ENCODE data around the gene ARL6. TPM values are rescaled to one million over a fixed set of nuclear protein-coding genes. Genes with fewer than 3 reads are reported as not detected.
"Not testable (repeated sequence)": the region's sequence is repeated elsewhere in the genome, so short reads cannot be mapped to it uniquely, and the experiment has no call there.

ARL6 gene
- total and polyA plus RNA-seq, 5 donors from 2014 or later: 1.7 to 3.2 (median 2.8) TPM

- no peak for ATAC-seq (ENCODE audit: low read depth in 2 of 2)
- H3K9me3 Mint-ChIP-seq: no peaks in the 10 kb centered on the region
- H3K27me3 ChIP-seq (ENCODE audit: control insufficient read depth, insufficient read depth, low read length): no peaks in the 10 kb centered on the region
- no peaks in the 10 kb centered on the region for H3K4me1 ChIP-seq (ENCODE audit: control insufficient read depth, insufficient read depth, low read length, poor library complexity, severe bottlenecking)
- H3K36me3 ChIP-seq (ENCODE audit: control insufficient read depth, insufficient read depth, low read length): no peaks in the 10 kb centered on the region
- peaks cover 4 to 7% (median 6%) of the 10 kb centered on the region in 4 donors for H3K4me1 Mint-ChIP-seq
- H3K27ac Mint-ChIP-seq: no peak overlapping the region
- H3K36me3 Mint-ChIP-seq: no peaks in the 10 kb centered on the region
- no peak for DNase-seq
- peaks cover 25% of the 10 kb centered on the region for H3K27me3 Mint-ChIP-seq
- no peak overlapping the region for H3K27ac ChIP-seq (ENCODE audit: insufficient read depth, low read length, poor library complexity, severe bottlenecking)
- no peak overlapping the region for H3K4me3 ChIP-seq (ENCODE audit: low read depth, low read length)
- no peak overlapping the region for H3K4me3 Mint-ChIP-seq
- H3K9me3 ChIP-seq (ENCODE audit: control insufficient read depth in 2 of 2, low read length in 2 of 2): no peaks in the 10 kb centered on the region
Measured at GRCh38 chr3:97831140-97831539, 66.6 kb downstream of the ARL6 start.

GRCh38 chr3:97833184-97833583, 68.6 kb downstream of the ARL6 start:
- H3K4me3 ChIP-seq (ENCODE audit: low read depth, low read length); H3K4me1 ChIP-seq (ENCODE audit: control insufficient read depth, insufficient read depth, low read length, poor library complexity, severe bottlenecking); H3K9me3 Mint-ChIP-seq; H3K36me3 ChIP-seq (ENCODE audit: control insufficient read depth, insufficient read depth, low read length); ATAC-seq (ENCODE audit: low read depth in 2 of 2); H3K9me3 ChIP-seq (ENCODE audit: control insufficient read depth in 2 of 2, low read length in 2 of 2); H3K4me1 Mint-ChIP-seq; H3K27ac Mint-ChIP-seq; H3K27ac ChIP-seq (ENCODE audit: insufficient read depth, low read length, poor library complexity, severe bottlenecking); DNase-seq; H3K27me3 ChIP-seq (ENCODE audit: control insufficient read depth, insufficient read depth, low read length); H3K36me3 Mint-ChIP-seq; H3K4me3 Mint-ChIP-seq: not testable (repeated sequence)
- H3K27me3 Mint-ChIP-seq: peaks cover 19% of the 10 kb centered on the region

DNA sequence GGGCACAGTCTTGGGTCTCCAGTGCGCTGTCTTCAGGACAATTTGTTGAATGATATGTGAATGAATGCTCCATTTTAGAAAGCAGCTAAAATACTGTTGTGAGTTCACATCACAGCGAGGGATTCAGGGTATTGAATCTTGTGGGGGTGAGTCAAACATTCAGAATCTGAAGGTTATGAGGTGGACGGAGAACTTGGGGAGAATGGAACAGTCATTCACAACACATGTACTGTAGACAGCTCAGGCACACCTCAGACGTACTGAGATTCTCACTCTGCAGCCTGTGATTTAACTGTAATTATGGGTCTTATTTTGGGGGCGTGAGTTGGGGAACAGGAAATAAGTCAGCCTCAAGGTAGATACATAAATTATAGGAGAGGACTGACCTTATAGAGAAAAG, 71.2 kb downstream of the ARL6 start:
- Mint-ChIP-seq H3K4me1 (peaks cover 0 to 4% (median 0%) of the 10 kb centered on the region in 4 donors), H3K27me3 (peaks cover 6% of the 10 kb centered on the region), H3K4me3 (no peak overlapping the region), H3K27ac (no peak overlapping the region), H3K36me3 (no peaks in the 10 kb centered on the region), H3K9me3 (no peaks in the 10 kb centered on the region)
- DNase-seq (no peak), ATAC-seq (ENCODE audit: low read depth in 2 of 2) (no peak)
- H3K9me3 ChIP-seq (ENCODE audit: control insufficient read depth in 2 of 2, low read length in 2 of 2): no peaks in the 10 kb centered on the region
- no peaks in the 10 kb centered on the region for H3K4me1 ChIP-seq (ENCODE audit: control insufficient read depth, insufficient read depth, low read length, poor library complexity, severe bottlenecking)
- no peaks in the 10 kb centered on the region for H3K27me3 ChIP-seq (ENCODE audit: control insufficient read depth, insufficient read depth, low read length)
- H3K36me3 ChIP-seq (ENCODE audit: control insufficient read depth, insufficient read depth, low read length): no peaks in the 10 kb centered on the region
- no peak overlapping the region for H3K27ac ChIP-seq (ENCODE audit: insufficient read depth, low read length, poor library complexity, severe bottlenecking)
- no peak overlapping the region for H3K4me3 ChIP-seq (ENCODE audit: low read depth, low read length)

- Mint-ChIP-seq H3K27me3 (no peaks in the 10 kb centered on the region), H3K9me3 (no peaks in the 10 kb centered on the region)
- no peaks in the 10 kb centered on the region for H3K4me1 ChIP-seq (ENCODE audit: control insufficient read depth, insufficient read depth, low read length, poor library complexity, severe bottlenecking)
Measured at GRCh38 chr3:97838393-97838792, 73.8 kb downstream of the ARL6 start.

DNA sequence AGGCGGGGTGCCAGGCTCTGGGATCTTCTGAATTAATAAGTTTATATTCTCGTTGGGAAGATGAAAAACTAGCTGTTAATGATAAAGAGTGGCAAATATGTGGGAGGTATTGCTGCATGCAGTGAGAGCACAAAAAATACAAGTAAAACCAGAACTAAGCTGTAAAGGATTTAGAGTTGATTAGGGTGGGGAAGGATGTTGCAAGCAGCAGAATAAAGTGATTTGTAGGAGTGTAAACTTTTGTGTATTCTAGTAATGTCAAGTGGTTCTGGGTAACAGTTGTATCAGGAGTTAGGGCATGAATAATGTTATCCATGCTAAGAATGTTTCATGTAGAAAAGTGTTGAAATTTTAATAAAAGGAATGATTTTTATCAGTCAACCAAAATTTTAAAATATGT, 75.4 kb downstream of the ARL6 start:
- H3K4me3 Mint-ChIP-seq: no peak overlapping the region
- no peak overlapping the region for H3K27ac Mint-ChIP-seq
- peaks cover 0 to 1% (median 0%) of the 10 kb centered on the region in 7 donors for H3K9me3 Mint-ChIP-seq
- no peaks in the 10 kb centered on the region for H3K4me1 ChIP-seq (ENCODE audit: control insufficient read depth, insufficient read depth, low read length, poor library complexity, severe bottlenecking)
- no peaks in the 10 kb centered on the region for H3K27me3 ChIP-seq (ENCODE audit: control insufficient read depth, insufficient read depth, low read length)
- H3K27me3 Mint-ChIP-seq: no peaks in the 10 kb centered on the region
- no peak overlapping the region for H3K27ac ChIP-seq (ENCODE audit: insufficient read depth, low read length, poor library complexity, severe bottlenecking)
- H3K4me1 Mint-ChIP-seq: peaks cover 0 to 6% (median 0%) of the 10 kb centered on the region in 4 donors
- H3K9me3 ChIP-seq (ENCODE audit: control insufficient read depth in 2 of 2, low read length in 2 of 2): no peaks in the 10 kb centered on the region
- no peak for ATAC-seq (ENCODE audit: low read depth in 2 of 2)
- H3K36me3 Mint-ChIP-seq: peaks cover 4% of the 10 kb centered on the region
- no peak for DNase-seq
- no peaks in the 10 kb centered on the region for H3K36me3 ChIP-seq (ENCODE audit: control insufficient read depth, insufficient read depth, low read length)
- H3K4me3 ChIP-seq (ENCODE audit: low read depth, low read length): no peak overlapping the region

More at GRCh38 chr3:97838393-97838792, 73.8 kb downstream of the ARL6 start:
- Histone ChIP-seq H3K4me3 (ENCODE audit: low read depth, low read length) (no peak overlapping the region), H3K9me3 (ENCODE audit: control insufficient read depth in 2 of 2, low read length in 2 of 2) (no peaks in the 10 kb centered on the region), H3K27ac (ENCODE audit: insufficient read depth, low read length, poor library complexity, severe bottlenecking) (no peak overlapping the region), H3K27me3 (ENCODE audit: control insufficient read depth, insufficient read depth, low read length) (no peaks in the 10 kb centered on the region), H3K36me3 (ENCODE audit: control insufficient read depth, insufficient read depth, low read length) (no peaks in the 10 kb centered on the region)
- peaks cover 0 to 4% (median 0%) of the 10 kb centered on the region in 4 donors for H3K4me1 Mint-ChIP-seq
- no peak overlapping the region for H3K27ac Mint-ChIP-seq
- ATAC-seq (ENCODE audit: low read depth in 2 of 2): no peak
- no peaks in the 10 kb centered on the region for H3K36me3 Mint-ChIP-seq
- no peak overlapping the region for H3K4me3 Mint-ChIP-seq
- no peak for DNase-seq

- DNase-seq: no peak
- Histone ChIP-seq H3K27me3 (ENCODE audit: control insufficient read depth, insufficient read depth, low read length) (no peaks in the 10 kb centered on the region), H3K36me3 (ENCODE audit: control insufficient read depth, insufficient read depth, low read length) (no peaks in the 10 kb centered on the region), H3K9me3 (ENCODE audit: control insufficient read depth in 2 of 2, low read length in 2 of 2) (no peaks in the 10 kb centered on the region), H3K4me3 (ENCODE audit: low read depth, low read length) (no peak overlapping the region), H3K4me1 (ENCODE audit: control insufficient read depth, insufficient read depth, low read length, poor library complexity, severe bottlenecking) (no peaks in the 10 kb centered on the region), H3K27ac (ENCODE audit: insufficient read depth, low read length, poor library complexity, severe bottlenecking) (no peak overlapping the region)
- ATAC-seq (ENCODE audit: low read depth in 2 of 2): no peak
- Mint-ChIP-seq H3K4me3 (no peak overlapping the region), H3K36me3 (peaks cover 4% of the 10 kb centered on the region), H3K9me3 (peaks cover 0 to 1% (median 0%) of the 10 kb centered on the region in 7 donors), H3K27me3 (no peaks in the 10 kb centered on the region), H3K27ac (no peak overlapping the region), H3K4me1 (peaks cover 0 to 2% (median 0%) of the 10 kb centered on the region in 4 donors)
Measured at GRCh38 chr3:97841304-97841703, 76.7 kb downstream of the ARL6 start.

DNA sequence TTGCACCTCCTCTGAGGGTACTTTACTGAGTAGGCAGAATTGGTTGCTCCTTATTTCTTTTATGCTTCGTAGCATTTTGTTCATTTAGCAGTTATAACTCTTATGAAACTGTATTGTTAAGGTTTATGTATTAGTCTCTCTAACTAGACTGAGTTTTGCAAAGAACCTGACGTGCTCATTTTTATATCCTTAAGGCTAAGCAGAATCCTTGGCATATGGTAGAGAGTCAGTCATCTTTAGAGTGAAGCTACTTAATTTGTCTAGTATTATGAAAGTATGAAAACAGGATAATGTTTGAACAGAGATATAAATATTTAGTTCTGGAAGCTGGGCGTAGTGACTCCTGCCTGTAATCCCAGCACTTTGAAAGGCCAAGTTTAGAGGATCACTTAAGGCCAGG, 77.4 kb downstream of the ARL6 start:
- Histone ChIP-seq H3K9me3 (ENCODE audit: control insufficient read depth in 2 of 2, low read length in 2 of 2) (no peaks in the 10 kb centered on the region), H3K36me3 (ENCODE audit: control insufficient read depth, insufficient read depth, low read length) (no peaks in the 10 kb centered on the region), H3K27ac (ENCODE audit: insufficient read depth, low read length, poor library complexity, severe bottlenecking) (no peak overlapping the region), H3K27me3 (ENCODE audit: control insufficient read depth, insufficient read depth, low read length) (no peaks in the 10 kb centered on the region), H3K4me3 (ENCODE audit: low read depth, low read length) (no peak overlapping the region), H3K4me1 (ENCODE audit: control insufficient read depth, insufficient read depth, low read length, poor library complexity, severe bottlenecking) (no peaks in the 10 kb centered on the region)
- peaks cover 4% of the 10 kb centered on the region for H3K36me3 Mint-ChIP-seq
- H3K27me3 Mint-ChIP-seq: no peaks in the 10 kb centered on the region
- peaks cover 0 to 1% (median 0%) of the 10 kb centered on the region in 7 donors for H3K9me3 Mint-ChIP-seq
- DNase-seq (no peak), ATAC-seq (ENCODE audit: low read depth in 2 of 2) (no peak)
- H3K4me1 Mint-ChIP-seq: peaks cover 0 to 2% (median 0%) of the 10 kb centered on the region in 4 donors
- no peak overlapping the region for H3K4me3 Mint-ChIP-seq
- no peak overlapping the region for H3K27ac Mint-ChIP-seq

DNA sequence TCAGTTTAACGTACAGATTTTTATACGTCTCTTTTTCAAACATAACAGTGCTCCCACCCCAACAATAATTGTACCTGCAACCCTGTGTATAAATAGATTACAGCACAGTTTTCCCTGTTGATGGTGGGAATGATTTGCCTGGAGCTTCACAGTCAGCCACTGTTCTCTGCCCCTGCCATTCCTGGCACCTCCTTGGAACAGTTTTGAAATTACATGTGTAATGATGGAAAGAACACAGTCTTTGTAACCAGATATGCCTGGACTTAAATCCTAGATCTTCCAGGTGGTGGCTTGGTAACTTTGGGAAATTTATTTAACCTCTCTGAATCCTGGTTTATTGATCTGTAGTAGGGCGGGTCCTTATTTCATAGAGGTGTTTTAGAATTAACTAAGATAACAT, 84.2 kb downstream of the ARL6 start:
- H3K27me3 Mint-ChIP-seq: no peaks in the 10 kb centered on the region

More for the DNA sequence above, 84.2 kb downstream of the ARL6 start:
- no peak overlapping the region for H3K27ac Mint-ChIP-seq
- no peak overlapping the region for H3K4me3 Mint-ChIP-seq
- peaks cover 4% of the 10 kb centered on the region for H3K36me3 Mint-ChIP-seq
- DNase-seq (no peak), ATAC-seq (ENCODE audit: low read depth in 2 of 2) (no peak)
- Histone ChIP-seq H3K4me1 (ENCODE audit: control insufficient read depth, insufficient read depth, low read length, poor library complexity, severe bottlenecking) (no peaks in the 10 kb centered on the region), H3K27me3 (ENCODE audit: control insufficient read depth, insufficient read depth, low read length) (no peaks in the 10 kb centered on the region), H3K9me3 (ENCODE audit: control insufficient read depth in 2 of 2, low read length in 2 of 2) (no peaks in the 10 kb centered on the region), H3K4me3 (ENCODE audit: low read depth, low read length) (no peak overlapping the region), H3K36me3 (ENCODE audit: control insufficient read depth, insufficient read depth, low read length) (no peaks in the 10 kb centered on the region), H3K27ac (ENCODE audit: insufficient read depth, low read length, poor library complexity, severe bottlenecking) (no peak overlapping the region)
- H3K4me1 Mint-ChIP-seq: peaks cover 0 to 4% (median 1%) of the 10 kb centered on the region in 4 donors
- H3K9me3 Mint-ChIP-seq: peaks cover 0 to 4% (median 1%) of the 10 kb centered on the region in 7 donors

Measured in CD4-positive, CD25-positive, alpha-beta regulatory T cell (primary cell).